Measurements from ENCODE around the gene PADI6.
A peak's percentile ranks its signal among the peaks of the same experiment; 100 is the strongest.

Gene PADI6

DNA sequence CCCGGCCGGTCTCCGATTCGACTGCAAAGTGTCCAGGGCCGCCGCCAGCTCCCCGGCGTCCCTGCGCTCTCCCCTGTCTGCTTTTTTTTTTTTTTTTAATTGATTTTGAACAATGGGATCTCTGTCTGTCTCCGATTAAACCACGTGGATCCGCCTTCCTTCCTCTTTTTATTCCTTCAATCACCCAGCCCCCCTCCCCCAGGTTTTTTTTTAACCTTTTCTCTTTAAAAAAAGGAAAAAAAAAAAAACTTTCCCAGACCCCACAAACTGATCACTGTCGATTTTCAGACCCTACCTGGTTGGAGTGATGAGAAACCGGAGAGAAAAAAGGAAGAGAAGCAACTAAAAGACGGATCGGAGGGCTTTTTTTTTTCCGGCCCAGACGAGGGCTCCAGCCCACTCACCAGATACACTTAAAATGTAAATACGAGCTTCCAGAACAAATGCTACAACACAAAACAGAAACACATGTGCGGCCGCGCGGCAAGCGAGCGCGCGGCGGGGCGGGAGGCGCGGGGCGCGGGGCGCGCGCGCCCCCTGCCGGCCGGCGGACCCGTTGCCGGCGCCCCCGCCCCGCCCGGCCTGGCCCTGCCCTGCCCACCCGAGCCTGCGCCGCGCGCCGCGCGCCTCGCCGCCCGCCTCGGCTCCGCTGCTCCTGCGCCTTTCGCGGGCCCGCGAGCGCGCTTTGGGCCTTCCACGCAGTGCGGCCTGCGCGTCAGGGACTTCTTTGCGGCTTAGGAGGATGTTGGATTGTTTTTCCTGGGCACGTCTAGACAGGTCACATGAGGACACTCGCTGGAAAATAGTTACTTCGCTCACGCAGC lies 67.5 kb downstream of the PADI6 start, which contains the start of gene RCC2:
Gene RCC2 (minus strand): TSS at position 428 of the 824 bp plus-strand sequence. CDS start 1,163 bp downstream, outside the sequence.
- Histone ChIP-seq H4K20me1 (ENCODE audit: insufficient read depth) (peaks cover 10% of the 10 kb centered on the region; the same call in 1 of the 2 replicates), H3K27me3 (ENCODE audit: insufficient read depth, low read depth) (peaks cover 17% of the 10 kb centered on the region; the same call in 1 of the 2 replicates), H3K79me2 (ENCODE audit: insufficient read depth, low read depth) (peaks cover 41% of the 10 kb centered on the region), H3K27ac (peak within 1 kb of the TSS; percentile 86), H3K4me2 (peak within 1 kb of the TSS; percentile 74), H3K4me3 (IDR thresholded peaks at IDR 0.05; ENCODE audit: insufficient read depth, low read depth, low read length) (no peak within 1 kb of the TSS), H3K4me1 (ENCODE audit: low read depth, poor library complexity, severe bottlenecking) (peaks cover 51% of the 10 kb centered on the region), H3K36me3 (ENCODE audit: insufficient read depth) (no peaks in the 10 kb centered on the region; the same call in 1 of the 2 replicates), H3K9ac (peak within 1 kb of the TSS; percentile 96), H2AFZ (ENCODE audit: low read depth) (peak within 1 kb of the TSS; percentile 89)
- TF ChIP-seq, protein P1, sequence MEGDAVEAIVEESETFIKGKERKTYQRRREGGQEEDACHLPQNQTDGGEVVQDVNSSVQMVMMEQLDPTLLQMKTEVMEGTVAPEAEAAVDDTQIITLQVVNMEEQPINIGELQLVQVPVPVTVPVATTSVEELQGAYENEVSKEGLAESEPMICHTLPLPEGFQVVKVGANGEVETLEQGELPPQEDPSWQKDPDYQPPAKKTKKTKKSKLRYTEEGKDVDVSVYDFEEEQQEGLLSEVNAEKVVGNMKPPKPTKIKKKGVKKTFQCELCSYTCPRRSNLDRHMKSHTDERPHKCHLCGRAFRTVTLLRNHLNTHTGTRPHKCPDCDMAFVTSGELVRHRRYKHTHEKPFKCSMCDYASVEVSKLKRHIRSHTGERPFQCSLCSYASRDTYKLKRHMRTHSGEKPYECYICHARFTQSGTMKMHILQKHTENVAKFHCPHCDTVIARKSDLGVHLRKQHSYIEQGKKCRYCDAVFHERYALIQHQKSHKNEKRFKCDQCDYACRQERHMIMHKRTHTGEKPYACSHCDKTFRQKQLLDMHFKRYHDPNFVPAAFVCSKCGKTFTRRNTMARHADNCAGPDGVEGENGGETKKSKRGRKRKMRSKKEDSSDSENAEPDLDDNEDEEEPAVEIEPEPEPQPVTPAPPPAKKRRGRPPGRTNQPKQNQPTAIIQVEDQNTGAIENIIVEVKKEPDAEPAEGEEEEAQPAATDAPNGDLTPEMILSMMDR (conservative IDR thresholded peaks at IDR 0.05; ENCODE audit: low read depth, low read length): no peak; the same call in 1 of the 2 replicates

DNA sequence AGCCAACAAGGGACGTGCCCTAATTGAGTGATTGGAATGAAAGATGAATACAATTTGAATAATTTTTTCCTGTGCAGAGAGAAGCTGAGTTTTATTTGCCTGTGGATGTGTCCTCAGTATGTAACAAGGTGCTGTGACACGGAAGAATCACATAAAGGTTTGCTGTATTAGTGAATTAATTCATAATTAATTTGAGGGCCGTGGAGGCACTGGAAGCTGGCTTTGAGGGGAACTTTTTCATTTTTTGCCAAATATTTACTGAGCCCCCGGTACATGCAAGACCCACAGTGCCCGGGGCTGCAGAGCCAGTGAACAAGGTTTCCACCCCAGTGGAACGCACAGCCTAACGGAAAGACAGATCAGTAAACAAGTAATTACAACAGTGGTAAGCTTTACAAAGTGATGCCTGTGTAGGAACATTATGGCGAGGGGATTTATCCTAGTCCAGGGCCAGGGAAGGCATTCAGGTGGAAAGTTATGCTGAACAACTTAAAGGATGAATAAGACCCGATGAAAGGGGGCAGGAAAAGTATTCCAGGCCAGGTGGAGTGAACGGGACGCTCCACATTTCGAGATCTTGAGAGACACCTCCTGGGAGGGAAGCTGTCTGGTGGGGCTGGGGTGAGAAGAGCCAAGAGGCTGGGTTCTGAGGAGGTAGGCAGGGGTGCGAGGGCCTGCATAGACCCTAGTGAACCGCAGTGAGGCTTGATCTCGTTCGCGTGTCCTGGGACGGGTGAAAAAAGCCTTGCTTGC lies 68.3 kb downstream of the PADI6 start:
- H3K4me1 ChIP-seq (ENCODE audit: low read depth, poor library complexity, severe bottlenecking): peaks cover 46% of the 10 kb centered on the region
- 0 out of 2 replicates have a peak, but pooled peaks cover 10% of the 10 kb centered on the region for H4K20me1 ChIP-seq (ENCODE audit: insufficient read depth)
- peaks cover 33% of the 10 kb centered on the region for H3K79me2 ChIP-seq (ENCODE audit: insufficient read depth, low read depth)
- TF ChIP-seq, protein P1 (conservative IDR thresholded peaks at IDR 0.05; ENCODE audit: low read depth, low read length): no peak
- no peaks in the 10 kb centered on the region; the same call in 1 of the 2 replicates for H3K36me3 ChIP-seq (ENCODE audit: insufficient read depth)
- H3K4me3 ChIP-seq (IDR thresholded peaks at IDR 0.05; ENCODE audit: insufficient read depth, low read depth, low read length): no peak overlapping the region
- H3K27me3 ChIP-seq (ENCODE audit: insufficient read depth, low read depth): peaks cover 17% of the 10 kb centered on the region; the same call in 1 of the 2 replicates
- no peak overlapping the region for H3K9ac ChIP-seq
- peak overlapping the region; percentile 67 for H3K4me2 ChIP-seq
- H2AFZ ChIP-seq (ENCODE audit: low read depth): peak overlapping the region; percentile 89
- no peak overlapping the region for H3K27ac ChIP-seq

DNA sequence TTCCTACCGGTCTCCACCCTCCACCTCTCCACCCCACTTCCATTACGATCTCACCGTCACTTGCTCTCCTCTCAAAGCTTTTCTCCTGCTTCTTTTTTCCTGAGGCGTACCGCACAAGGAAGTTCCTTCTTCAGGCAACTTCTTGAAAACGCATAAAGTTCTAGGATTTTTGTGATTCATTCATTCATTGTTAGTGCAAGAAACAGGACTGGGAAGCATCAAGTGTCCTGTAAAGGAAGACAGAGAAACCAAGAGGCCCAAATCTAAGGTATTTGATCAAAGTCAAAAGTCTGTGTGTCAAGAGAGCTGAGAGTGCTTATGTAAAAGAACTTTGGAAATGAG lies 68.8 kb downstream of the PADI6 start:
- peak overlapping the region; percentile 44; the same call in 1 of the 2 replicates for H3K27ac ChIP-seq
- H3K9ac ChIP-seq: no peak overlapping the region; the same call in 1 of the 2 replicates
- TF ChIP-seq, protein P1 (conservative IDR thresholded peaks at IDR 0.05; ENCODE audit: low read depth, low read length): no peak
- peak overlapping the region; percentile 67 for H3K4me2 ChIP-seq
- H3K4me1 ChIP-seq (ENCODE audit: low read depth, poor library complexity, severe bottlenecking): peaks cover 42% of the 10 kb centered on the region
- H4K20me1 ChIP-seq (ENCODE audit: insufficient read depth): 0 out of 2 replicates have a peak, but pooled peaks cover 10% of the 10 kb centered on the region
- peak overlapping the region; percentile 89; the same call in 1 of the 2 replicates for H2AFZ ChIP-seq (ENCODE audit: low read depth)
- H3K36me3 ChIP-seq (ENCODE audit: insufficient read depth): no peaks in the 10 kb centered on the region; the same call in 1 of the 2 replicates
- no peak overlapping the region for H3K4me3 ChIP-seq (IDR thresholded peaks at IDR 0.05; ENCODE audit: insufficient read depth, low read depth, low read length)
- H3K79me2 ChIP-seq (ENCODE audit: insufficient read depth, low read depth): peaks cover 27% of the 10 kb centered on the region
- H3K27me3 ChIP-seq (ENCODE audit: insufficient read depth, low read depth): peaks cover 17% of the 10 kb centered on the region; the same call in 1 of the 2 replicates

DNA sequence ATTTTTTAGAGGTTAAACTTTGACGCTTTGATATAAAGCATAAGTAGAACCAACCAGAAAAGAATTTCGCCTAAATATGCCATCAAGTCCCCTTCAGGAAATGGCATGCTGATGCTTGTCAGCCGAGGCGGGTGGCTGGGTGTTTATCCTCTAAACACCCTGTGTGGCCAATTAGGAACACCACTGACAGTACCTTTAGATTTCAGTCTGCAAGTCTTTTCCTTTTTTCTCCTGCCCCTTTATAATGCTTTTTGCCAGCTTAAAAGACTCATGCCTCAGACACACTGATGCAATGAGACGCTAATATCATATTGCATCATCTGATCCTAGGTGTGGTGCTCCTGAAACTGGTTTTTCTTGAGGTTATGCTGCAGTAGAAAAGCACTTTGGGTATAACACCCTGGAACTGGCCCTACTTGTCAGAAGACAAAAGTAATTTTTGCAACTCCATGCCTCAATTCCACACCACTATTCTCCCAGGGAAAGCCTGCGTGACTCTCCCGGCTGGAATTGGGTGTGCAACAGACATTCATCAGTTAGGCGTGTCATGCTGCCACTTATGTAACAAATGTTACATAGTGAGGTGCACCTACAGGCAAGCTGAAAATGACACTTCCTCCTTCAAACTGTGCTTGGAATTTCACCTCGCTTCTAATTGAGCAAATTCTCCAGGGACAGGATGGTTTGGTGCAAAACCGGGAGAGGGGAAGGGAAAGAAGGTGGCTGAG lies 69.4 kb downstream of the PADI6 start:
- Histone ChIP-seq H3K79me2 (ENCODE audit: insufficient read depth, low read depth) (peaks cover 21% of the 10 kb centered on the region), H3K27me3 (ENCODE audit: insufficient read depth, low read depth) (peaks cover 17% of the 10 kb centered on the region; the same call in 1 of the 2 replicates), H3K4me1 (ENCODE audit: low read depth, poor library complexity, severe bottlenecking) (peaks cover 36% of the 10 kb centered on the region), H3K9ac (no peak overlapping the region; the same call in 1 of the 2 replicates), H3K27ac (peak overlapping the region; percentile 44; the same call in 1 of the 2 replicates), H4K20me1 (ENCODE audit: insufficient read depth) (0 out of 2 replicates have a peak, but pooled peaks cover 8% of the 10 kb centered on the region), H3K4me3 (IDR thresholded peaks at IDR 0.05; ENCODE audit: insufficient read depth, low read depth, low read length) (no peak overlapping the region), H2AFZ (ENCODE audit: low read depth) (peak overlapping the region; percentile 54; the same call in 1 of the 2 replicates), H3K36me3 (ENCODE audit: insufficient read depth) (no peaks in the 10 kb centered on the region; the same call in 1 of the 2 replicates), H3K4me2 (peak overlapping the region; percentile 67)
- TF ChIP-seq, protein P1 (conservative IDR thresholded peaks at IDR 0.05; ENCODE audit: low read depth, low read length): no peak

Data from KMS-11 (cell line).